HepG2 (cell line): Measurements from ENCODE around the gene CNTFR. TPM values are rescaled to one million over a fixed set of nuclear protein-coding genes. Genes with fewer than 3 reads are reported as not detected.

ENCODE experiments used
- ATAC-seq: fragments of 200-7000 bp; cut with Tn5 transposase; 3 replicates; pipeline ENCODE4 v1.9.1; 2020; ENCODE audit warnings: mild to moderate bottlenecking, moderate library complexity
- BruUV-seq: library from RNA; stranded (reverse); fragments of 400-500 nt; replicated peaks from 2 replicates; lab custom pipeline; 2021; lab: Mats Ljungman, UMichigan
- CTCF ChIA-PET: fragments of 300-600 bp; formaldehyde crosslinking; extraction: SDS; loops from one replicate; lab custom pipeline; 2021; ENCODE audit warnings: low total read pairs, inconsistent platforms, low intra/inter-chr PET ratio; lab: Yijun Ruan, JAX
- POLR2A ChIA-PET: fragments of 350-600 bp; sonication (Branson Sonifier 250); formaldehyde crosslinking; loops from one replicate; lab custom pipeline; 2020; ENCODE audit warnings: antibody characterized with exemption, inconsistent platforms; lab: Yijun Ruan, JAX
- DNase-seq: peaks from one replicate; pipeline ENCODE4 v3.0.0-alpha.2; 2015; ENCODE audit warnings: low spot score
- FAIRE-seq: peaks from 3 replicates; lab custom pipeline; 2011; peaks lifted over from hg19 to GRCh38; lab: Jason Lieb, UNC
- H2AFZ ChIP-seq: one replicate; pipeline ENCODE4 v1.6.1; 2011; ENCODE audit warnings: low read length, inconsistent platforms
- H3K27ac ChIP-seq: fragments of 300-600 bp; 3 replicates; pipeline ENCODE4 v1.8.0; 2011; ENCODE audit warnings: mixed run types, mild to moderate bottlenecking, mixed read lengths, low read length, inconsistent platforms; ENCODE audit not compliant: insufficient read depth; ENCODE audit errors: extremely low read length
- H3K27me3 ChIP-seq, 2 experiments: fragments of 200-600 bp in 1 of 2; 2 replicates in 1 of 2; 3 replicates in 1 of 2; pipeline versions ENCODE4 v1.6.0 to v1.8.0; 2011; ENCODE audit warnings: low read length in 2 of 2, mild to moderate bottlenecking in 2 of 2, moderate library complexity in 2 of 2, inconsistent platforms in 1 of 2; ENCODE audit not compliant: insufficient read depth in 2 of 2, control insufficient read depth in 1 of 2
- H3K36me3 ChIP-seq, 2 experiments: fragments of 200-600 bp in 1 of 2; replicated peaks in 1 of 2; 2 replicates in 1 of 2; 3 replicates in 1 of 2; pipeline versions ENCODE4 v1.5.1 to v1.8.0; 2011; ENCODE audit warnings: low read length in 2 of 2, inconsistent platforms in 1 of 2; ENCODE audit not compliant: insufficient read depth in 2 of 2, control insufficient read depth in 1 of 2
- H3K4me1 ChIP-seq: 2 replicates; pipeline ENCODE4 v1.5.1; 2012; ENCODE audit warnings: low read length, inconsistent platforms; ENCODE audit not compliant: insufficient read depth
- H3K4me2 ChIP-seq: 2 replicates; pipeline ENCODE4 v1.6.0; 2011; ENCODE audit warnings: low read depth, low read length, inconsistent platforms
- H3K4me3 ChIP-seq, 3 experiments: fragments of 200-600 bp in 1 of 3; sonication (generic), shearing (Covaris generic) in 1 of 3; replicated peaks in 1 of 3; 2 replicates each; pipeline ENCODE4 v1.5.1; 2011 to 2016; ENCODE audit warnings: low read length in 3 of 3, inconsistent platforms in 2 of 3, low read depth in 2 of 3, mild to moderate bottlenecking in 2 of 3, control low read depth in 1 of 3, mixed read lengths in 1 of 3; ENCODE audit not compliant: insufficient read depth in 1 of 3
- H3K79me2 ChIP-seq: one replicate; pipeline ENCODE4 v1.6.1; 2011; ENCODE audit warnings: low read length, inconsistent platforms; ENCODE audit not compliant: insufficient read depth
- H3K9ac ChIP-seq: 2 replicates; pipeline ENCODE4 v1.6.0; 2011; ENCODE audit warnings: mild to moderate bottlenecking, low read depth, low read length, inconsistent platforms; ENCODE audit not compliant: insufficient read depth
- H3K9me3 ChIP-seq: 2 replicates; pipeline ENCODE4 v1.5.1; 2012; ENCODE audit warnings: mild to moderate bottlenecking, low read length
- H4K20me1 ChIP-seq: 2 replicates; pipeline ENCODE4 v1.6.0; 2011; ENCODE audit warnings: inconsistent platforms, mild to moderate bottlenecking, low read length, moderate library complexity; ENCODE audit not compliant: insufficient read depth
- EZH2 ChIP-seq: conservative IDR thresholded peaks from 2 replicates; pipeline ENCODE4 v1.6.1; 2012; ENCODE audit warnings: mild to moderate bottlenecking, low read depth, low read length, moderate library complexity
- GTF2F1 ChIP-seq: fragments of 150-350 bp; IDR thresholded peaks from 2 replicates; pipeline ENCODE4 v1.6.1; 2014; ENCODE audit warnings: low read length
- KDM1A ChIP-seq: IDR thresholded peaks from 2 replicates; pipeline ENCODE4 v1.6.1; 2016; ENCODE audit warnings: missing compliant biosample characterization
- PRPF4 ChIP-seq: fragments of 200-400 bp; formaldehyde crosslinking; IDR thresholded peaks from 2 replicates; pipeline ENCODE4 v1.6.1; 2016; ENCODE audit warnings: low read length, low read depth; ENCODE audit not compliant: poor library complexity, severe bottlenecking
- TARDBP ChIP-seq: sonication (generic); formaldehyde crosslinking; IDR thresholded peaks from 2 replicates; pipeline ENCODE4 v1.8.0; 2022; ENCODE audit warnings: mild to moderate bottlenecking, missing genetic modification reagents
- ZNF225 ChIP-seq: sonication (generic); formaldehyde crosslinking; IDR thresholded peaks from 2 replicates; pipeline ENCODE4 v1.4.0; 2020; ENCODE audit warnings: mild to moderate bottlenecking, missing genetic modification reagents
- ZNF652 ChIP-seq: IDR thresholded peaks from 2 replicates; pipeline ENCODE4 v1.6.1; 2016; ENCODE audit warnings: low read depth, borderline replicate concordance
- ZNF674 ChIP-seq: sonication (generic); formaldehyde crosslinking; IDR thresholded peaks from 2 replicates; pipeline ENCODE4 v1.5.0; 2020; ENCODE audit warnings: low read depth, mild to moderate bottlenecking, missing genetic modification reagents
- ZSCAN21 ChIP-seq: sonication (generic); formaldehyde crosslinking; IDR thresholded peaks from 2 replicates; pipeline ENCODE4 v1.8.0; 2022; ENCODE audit warnings: mild to moderate bottlenecking, missing genetic modification reagents, moderate library complexity, borderline replicate concordance
- ZZZ3 ChIP-seq: sonication (generic); formaldehyde crosslinking; IDR thresholded peaks from 2 replicates; pipeline ENCODE4 v1.4.0; 2020; ENCODE audit warnings: missing genetic modification reagents, mild to moderate bottlenecking, borderline replicate concordance
- WGBS: methylation state at CpG from one replicate; pipeline ENCODE4 v1.1.6; 2017; ENCODE audit warnings: low lambda C conversion rate; 5-methylcytosine and 5-hydroxymethylcytosine counted together
- in situ Hi-C: cut with HindIII; loops from 2 replicates; pipeline ENCODE4 v1.10.0; 2017; ENCODE audit warnings: low pct_unique_long_range_greater_than_20kb; ENCODE audit not compliant: extremely low pct_ligation_motif_present
- intact Hi-C: fragments of 100-400 bp; cut with micrococcal nuclease; formaldehyde crosslinking; loops from one replicate; pipeline ENCODE4 v1.10.0; 2022; ENCODE audit not compliant: unreplicated experiment
- polyA plus RNA-seq, 8 experiments: library from polyadenylated mRNA; depleted of rRNA in 3 of 8; stranded (reverse) in 7 of 8; unstranded in 1 of 8; fragments of >200 nt; fragmentation: Illumina TruSeq in 4 of 8; extraction: Trizol in 4 of 8; gene quantifications; 2 replicates each; pipeline versions ENCODE4 v1.2.1 to v1.2.3, GENCODE V29; 2011 to 2016; ENCODE audit warnings: low read depth in 4 of 8, missing spikeins in 1 of 8, mixed read lengths in 1 of 8; ENCODE audit not compliant: insufficient read depth in 1 of 8
- total RNA-seq, 5 experiments: library from RNA; depleted of rRNA; stranded (reverse); fragments of >200 nt; fragmentation: Illumina TruSeq; extraction: Trizol; gene quantifications; 2 replicates each; pipeline ENCODE4 v1.2.3, GENCODE V29; 2016; ENCODE audit warnings: low read depth in 1 of 5
- TF ChIP-seq, protein P1 (sequence below): sonication (generic); formaldehyde crosslinking; IDR thresholded peaks from 2 replicates; pipeline ENCODE4 v1.9.0; 2021; ENCODE audit warnings: missing genetic modification reagents, mild to moderate bottlenecking, borderline replicate concordance
- TF ChIP-seq, protein P2 (sequence below): sonication (generic); formaldehyde crosslinking; IDR thresholded peaks from 2 replicates; pipeline ENCODE4 v1.4.0; 2020; ENCODE audit warnings: missing genetic modification reagents, mild to moderate bottlenecking, borderline replicate concordance
- TF ChIP-seq, protein P3 (sequence below): sonication (generic); formaldehyde crosslinking; IDR thresholded peaks from 2 replicates; pipeline ENCODE4 v1.4.0; 2020; ENCODE audit warnings: missing genetic modification reagents, borderline replicate concordance
- TF ChIP-seq, protein P4 (sequence below): sonication (generic); formaldehyde crosslinking; IDR thresholded peaks from 2 replicates; pipeline ENCODE4 v1.4.0; 2020; ENCODE audit warnings: missing genetic modification reagents

Gene CNTFR
- total and polyA plus RNA-seq, 2 of the 13 experiments (the other 11 are each of a cell fraction or from before 2014, with no cell fraction given) = not detected

DNA sequence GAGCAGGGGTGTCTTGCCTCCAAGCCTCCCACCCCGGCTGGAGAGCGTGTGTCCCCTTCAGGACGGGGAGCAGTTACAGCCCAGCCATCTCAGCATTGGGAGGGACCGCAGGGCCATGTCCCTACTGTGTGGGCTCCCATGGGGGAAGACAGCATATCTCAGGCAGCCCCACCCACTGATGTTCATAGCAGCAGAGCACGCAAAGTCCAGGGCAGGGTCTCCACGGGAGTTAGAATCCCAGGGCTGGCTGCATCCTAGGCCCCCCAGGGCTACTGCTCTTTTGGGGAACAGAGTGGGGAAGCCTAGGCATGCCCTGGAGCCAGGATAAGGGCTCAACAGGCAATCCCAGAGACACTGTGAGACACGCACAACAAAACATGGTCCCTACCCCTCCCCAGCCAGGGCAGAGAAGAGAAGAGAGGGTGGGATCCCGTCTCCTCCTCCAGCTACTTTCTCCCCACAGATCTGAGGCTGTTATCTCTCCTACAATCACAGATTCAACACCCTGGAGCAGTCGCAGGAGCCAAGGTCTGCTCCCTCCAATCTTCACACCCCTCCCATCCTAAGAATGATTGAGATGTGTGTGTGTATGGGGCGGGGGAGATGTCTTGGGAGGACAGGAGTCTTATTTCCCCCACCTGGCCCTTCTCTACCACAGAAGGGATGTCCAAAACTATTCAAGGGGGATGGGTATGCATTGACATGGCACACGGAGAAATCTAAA lies 3.4 kb downstream of the CNTFR start:
- H3K79me2 ChIP-seq = no peaks in the 10 kb centered on the region
- in situ Hi-C loops (no loop called here), intact Hi-C loops (no loop called here)
- ATAC-seq = no peak
- no TSS peak for BruUV-seq
- H3K27ac ChIP-seq = no peak overlapping the region
- CTCF ChIA-PET = no interaction called here
- no peaks in the 10 kb centered on the region for H4K20me1 ChIP-seq
- H3K27me3 ChIP-seq = peaks cover 17 to 82% of the 10 kb centered on the region in 2 experiments
- no peak overlapping the region for H3K4me2 ChIP-seq
- 2% methylated on average over 5 of the region's 11 CpGs for WGBS
- 0 out of 2 replicates have a peak, but pooled peaks cover 9% of the 10 kb centered on the region for H3K4me1 ChIP-seq
- FAIRE-seq = no peak
- no peaks in the 10 kb centered on the region for H3K9me3 ChIP-seq
- no peak overlapping the region for H3K9ac ChIP-seq
- H3K36me3 ChIP-seq = no peaks in the 10 kb centered on the region
- no peak for DNase-seq
- no peak overlapping the region for H3K4me3 ChIP-seq
- H2AFZ ChIP-seq = no peak overlapping the region
- TF ChIP-seq KDM1A = no peak
- TF ChIP-seq, protein P1, sequence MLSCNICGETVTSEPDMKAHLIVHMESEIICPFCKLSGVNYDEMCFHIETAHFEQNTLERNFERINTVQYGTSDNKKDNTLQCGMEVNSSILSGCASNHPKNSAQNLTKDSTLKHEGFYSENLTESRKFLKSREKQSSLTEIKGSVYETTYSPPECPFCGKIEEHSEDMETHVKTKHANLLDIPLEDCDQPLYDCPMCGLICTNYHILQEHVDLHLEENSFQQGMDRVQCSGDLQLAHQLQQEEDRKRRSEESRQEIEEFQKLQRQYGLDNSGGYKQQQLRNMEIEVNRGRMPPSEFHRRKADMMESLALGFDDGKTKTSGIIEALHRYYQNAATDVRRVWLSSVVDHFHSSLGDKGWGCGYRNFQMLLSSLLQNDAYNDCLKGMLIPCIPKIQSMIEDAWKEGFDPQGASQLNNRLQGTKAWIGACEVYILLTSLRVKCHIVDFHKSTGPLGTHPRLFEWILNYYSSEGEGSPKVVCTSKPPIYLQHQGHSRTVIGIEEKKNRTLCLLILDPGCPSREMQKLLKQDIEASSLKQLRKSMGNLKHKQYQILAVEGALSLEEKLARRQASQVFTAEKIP = no peak
- no peak for TF ChIP-seq ZNF652
- TF ChIP-seq, protein P2, sequence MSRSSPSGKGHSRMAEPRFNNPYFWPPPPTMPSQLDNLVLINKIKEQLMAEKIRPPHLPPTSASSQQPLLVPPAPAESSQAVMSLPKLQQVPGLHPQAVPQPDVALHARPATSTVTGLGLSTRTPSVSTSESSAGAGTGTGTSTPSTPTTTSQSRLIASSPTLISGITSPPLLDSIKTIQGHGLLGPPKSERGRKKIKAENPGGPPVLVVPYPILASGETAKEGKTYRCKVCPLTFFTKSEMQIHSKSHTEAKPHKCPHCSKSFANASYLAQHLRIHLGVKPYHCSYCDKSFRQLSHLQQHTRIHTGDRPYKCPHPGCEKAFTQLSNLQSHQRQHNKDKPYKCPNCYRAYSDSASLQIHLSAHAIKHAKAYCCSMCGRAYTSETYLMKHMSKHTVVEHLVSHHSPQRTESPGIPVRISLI (CRISPR knock-in tag) = no peak
- TF ChIP-seq ZNF225 (CRISPR knock-in tag) = no peak
- TF ChIP-seq ZZZ3 = no peak
- no peak for TF ChIP-seq GTF2F1
- TF ChIP-seq ZNF674 (CRISPR knock-in tag) = no peak
- no peak for TF ChIP-seq EZH2
- no peak for TF ChIP-seq PRPF4
- TF ChIP-seq, protein P3, sequence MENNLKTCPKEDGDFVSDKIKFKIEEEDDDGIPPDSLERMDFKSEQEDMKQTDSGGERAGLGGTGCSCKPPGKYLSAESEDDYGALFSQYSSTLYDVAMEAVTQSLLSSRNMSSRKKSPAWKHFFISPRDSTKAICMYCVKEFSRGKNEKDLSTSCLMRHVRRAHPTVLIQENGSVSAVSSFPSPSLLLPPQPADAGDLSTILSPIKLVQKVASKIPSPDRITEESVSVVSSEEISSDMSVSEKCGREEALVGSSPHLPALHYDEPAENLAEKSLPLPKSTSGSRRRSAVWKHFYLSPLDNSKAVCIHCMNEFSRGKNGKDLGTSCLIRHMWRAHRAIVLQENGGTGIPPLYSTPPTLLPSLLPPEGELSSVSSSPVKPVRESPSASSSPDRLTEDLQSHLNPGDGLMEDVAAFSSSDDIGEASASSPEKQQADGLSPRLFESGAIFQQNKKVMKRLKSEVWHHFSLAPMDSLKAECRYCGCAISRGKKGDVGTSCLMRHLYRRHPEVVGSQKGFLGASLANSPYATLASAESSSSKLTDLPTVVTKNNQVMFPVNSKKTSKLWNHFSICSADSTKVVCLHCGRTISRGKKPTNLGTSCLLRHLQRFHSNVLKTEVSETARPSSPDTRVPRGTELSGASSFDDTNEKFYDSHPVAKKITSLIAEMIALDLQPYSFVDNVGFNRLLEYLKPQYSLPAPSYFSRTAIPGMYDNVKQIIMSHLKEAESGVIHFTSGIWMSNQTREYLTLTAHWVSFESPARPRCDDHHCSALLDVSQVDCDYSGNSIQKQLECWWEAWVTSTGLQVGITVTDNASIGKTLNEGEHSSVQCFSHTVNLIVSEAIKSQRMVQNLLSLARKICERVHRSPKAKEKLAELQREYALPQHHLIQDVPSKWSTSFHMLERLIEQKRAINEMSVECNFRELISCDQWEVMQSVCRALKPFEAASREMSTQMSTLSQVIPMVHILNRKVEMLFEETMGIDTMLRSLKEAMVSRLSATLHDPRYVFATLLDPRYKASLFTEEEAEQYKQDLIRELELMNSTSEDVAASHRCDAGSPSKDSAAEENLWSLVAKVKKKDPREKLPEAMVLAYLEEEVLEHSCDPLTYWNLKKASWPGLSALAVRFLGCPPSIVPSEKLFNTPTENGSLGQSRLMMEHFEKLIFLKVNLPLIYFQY (CRISPR knock-in tag) = no peak
- TF ChIP-seq TARDBP = no peak
- TF ChIP-seq ZSCAN21 (CRISPR knock-in tag) = no peak
- TF ChIP-seq, protein P4, sequence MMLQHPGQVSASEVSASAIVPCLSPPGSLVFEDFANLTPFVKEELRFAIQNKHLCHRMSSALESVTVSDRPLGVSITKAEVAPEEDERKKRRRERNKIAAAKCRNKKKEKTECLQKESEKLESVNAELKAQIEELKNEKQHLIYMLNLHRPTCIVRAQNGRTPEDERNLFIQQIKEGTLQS = no peak
- TF ChIP-seq, all 625 proteins: peak for 0
- POLR2A ChIA-PET = no interaction called here
